HG03460 (cell line): ENCODE measurements around the gene MAPKAP1.
"Not testable (repeated sequence)": the region's sequence is repeated elsewhere in the genome, so short reads cannot be mapped to it uniquely, and the experiment has no call there.

Source experiments
- ATAC-seq: cut with Tn5 transposase; IDR thresholded peaks from one replicate; pipeline ENCODE4 v1.9.1; 2021; ENCODE audit not compliant: unreplicated experiment

Gene MAPKAP1

GRCh38 chr9:125732562-125732961, 25.6 kb upstream of the MAPKAP1 start:
- no peak for ATAC-seq

- ATAC-seq = no peak
Measured at GRCh38 chr9:125730168-125730567, 23.2 kb upstream of the MAPKAP1 start.

DNA sequence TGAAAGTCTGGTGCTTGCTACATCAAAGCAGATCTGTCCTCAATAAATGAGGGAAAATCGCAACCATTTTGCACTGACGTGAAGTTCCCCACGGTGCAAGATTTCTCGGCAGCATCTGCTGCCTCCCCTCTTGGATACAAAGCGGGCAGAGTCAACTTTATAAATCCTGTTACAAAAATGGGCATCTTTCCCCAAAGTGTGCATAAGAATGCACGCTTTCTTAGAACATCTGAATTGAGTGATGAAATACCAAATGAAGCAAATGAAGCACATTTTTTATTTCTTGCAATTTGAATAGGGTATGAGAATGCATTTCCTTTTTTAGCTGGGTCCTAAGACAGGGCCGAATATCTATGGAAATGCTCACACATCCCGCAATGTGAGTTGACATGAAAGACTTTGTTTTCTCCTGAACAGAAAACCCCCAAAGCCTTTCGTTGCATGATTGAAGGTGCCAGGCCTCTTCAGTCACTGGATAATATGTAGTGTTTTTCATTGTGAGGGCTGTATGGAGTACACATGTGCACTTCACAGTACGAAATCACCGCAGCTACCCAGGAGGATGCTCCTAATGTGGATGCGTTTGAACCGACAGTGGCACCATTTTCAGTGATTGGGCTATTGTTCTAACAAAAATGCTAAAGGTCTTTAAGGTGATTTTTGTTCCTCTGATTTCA, 19.6 kb upstream of the MAPKAP1 start:
- ATAC-seq = no peak

DNA sequence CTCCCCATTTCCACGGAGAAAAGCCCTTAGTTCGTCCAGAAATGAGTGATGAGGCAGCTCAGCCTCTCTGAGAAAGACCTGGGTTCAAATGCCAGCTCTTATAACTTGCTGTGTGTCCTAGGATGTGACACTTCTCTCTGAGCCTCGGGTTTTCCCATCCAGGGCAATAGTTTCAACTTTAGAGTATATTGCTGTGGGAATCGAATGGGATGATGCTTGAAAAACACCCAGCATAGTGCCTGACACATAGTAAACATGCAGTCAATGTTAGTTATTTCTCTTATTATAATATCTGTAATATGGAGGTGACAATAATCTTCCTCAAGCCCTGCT, 430 bp upstream of the MAPKAP1 start:
- ATAC-seq = peak; percentile 20

DNA sequence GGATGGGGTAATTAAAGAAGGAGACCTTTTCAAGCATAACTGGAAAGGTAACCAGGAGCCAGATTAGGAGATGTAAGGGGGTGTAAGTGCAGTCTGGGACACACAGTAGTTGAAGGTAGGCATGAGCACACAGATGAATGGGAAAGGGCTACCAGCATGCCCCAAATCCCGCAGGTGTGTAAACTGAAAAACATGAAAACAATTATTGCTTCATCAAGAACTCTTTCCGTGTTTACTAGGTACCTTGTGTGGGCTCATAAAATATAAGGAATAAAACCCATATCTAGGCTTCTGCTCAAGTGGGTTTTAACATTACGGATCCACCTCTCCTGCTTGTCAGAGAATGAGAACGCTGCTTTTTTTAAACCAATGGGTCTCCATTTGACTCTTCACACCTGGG, 1.1 kb downstream of the MAPKAP1 start:
- no peak for ATAC-seq

DNA sequence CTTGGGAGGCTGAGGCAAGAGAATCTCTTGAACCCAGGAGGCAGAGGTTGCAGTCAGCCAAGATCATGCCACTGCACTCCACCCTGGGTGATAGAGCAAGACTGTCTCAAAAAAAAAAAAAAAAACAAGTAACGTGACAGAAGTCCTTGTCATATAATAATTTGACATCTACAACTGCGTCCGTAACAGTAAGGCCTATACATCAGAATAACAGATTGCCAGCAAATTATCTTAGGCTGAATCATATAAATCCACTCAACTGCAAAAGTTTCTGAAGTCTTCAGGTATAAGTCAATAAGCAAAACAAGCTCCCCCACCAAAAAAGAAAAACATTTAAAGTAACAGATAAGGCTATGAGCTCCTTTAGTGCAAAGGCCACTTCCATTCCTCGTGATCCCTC, 3.3 kb downstream of the MAPKAP1 start:
- no peak for ATAC-seq

DNA sequence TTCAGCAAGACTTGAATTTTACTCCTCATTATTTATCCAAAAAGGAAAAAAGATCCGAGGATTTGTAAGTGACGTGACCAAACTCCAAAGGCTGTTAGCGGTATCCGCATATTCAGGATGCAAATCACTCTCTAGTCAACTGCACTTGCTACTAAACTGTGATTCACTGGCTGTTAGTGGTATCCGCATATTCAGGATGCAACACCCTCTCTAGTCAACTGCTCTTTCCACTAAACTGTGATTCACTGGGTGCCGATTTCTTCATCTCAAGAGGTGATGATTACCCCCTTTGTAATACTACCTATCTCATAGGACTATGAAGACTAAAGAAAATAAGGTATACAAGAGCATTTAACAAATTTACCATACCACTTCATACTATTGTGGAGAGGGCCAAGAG, 5.7 kb downstream of the MAPKAP1 start:
- ATAC-seq = no peak

DNA sequence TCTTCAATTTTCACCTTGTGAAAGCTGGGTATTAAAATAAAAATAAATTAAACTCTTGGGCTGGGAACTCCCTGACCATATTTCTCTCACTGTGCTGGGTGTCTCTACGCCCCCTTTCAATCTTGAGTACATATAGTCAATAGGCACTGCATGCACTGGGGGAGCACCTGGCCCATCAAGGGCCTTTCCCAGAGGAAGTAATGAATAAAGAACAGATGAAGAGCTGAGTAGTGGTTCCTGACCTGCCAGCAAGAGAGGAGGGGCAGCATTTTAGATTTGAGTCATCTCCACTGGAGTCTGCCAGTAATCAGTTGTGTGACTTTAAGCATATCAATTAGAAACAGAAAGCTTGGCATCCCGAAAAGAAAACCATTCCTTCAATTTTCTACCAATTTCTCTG, 6.2 kb downstream of the MAPKAP1 start:
- ATAC-seq = peak; percentile 90

- ATAC-seq = no peak
Measured at GRCh38 chr9:125699870-125700269, 7.1 kb downstream of the MAPKAP1 start.

- ATAC-seq = no peak
Measured at GRCh38 chr9:125696106-125696647, 10.8 kb downstream of the MAPKAP1 start.

DNA sequence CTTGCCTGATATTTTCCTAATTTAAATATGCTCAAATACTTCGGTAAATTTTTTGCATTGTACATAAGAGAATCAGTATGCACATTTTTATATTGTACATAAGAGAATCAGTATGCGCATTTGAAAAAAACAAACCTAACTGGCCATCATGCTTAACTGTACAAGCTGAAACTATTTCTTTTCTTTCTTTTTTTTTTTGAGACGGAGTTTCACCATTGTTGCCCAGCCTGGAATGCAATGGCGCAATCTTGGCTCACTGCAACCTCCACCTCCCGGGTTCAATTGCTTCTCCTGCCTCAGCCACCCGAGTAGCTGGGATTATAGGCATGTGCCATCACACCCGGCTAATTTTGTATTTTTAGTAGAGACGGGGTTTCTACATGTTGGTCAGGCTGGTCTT, 11.5 kb downstream of the MAPKAP1 start:
- not testable (repeated sequence) for ATAC-seq

DNA sequence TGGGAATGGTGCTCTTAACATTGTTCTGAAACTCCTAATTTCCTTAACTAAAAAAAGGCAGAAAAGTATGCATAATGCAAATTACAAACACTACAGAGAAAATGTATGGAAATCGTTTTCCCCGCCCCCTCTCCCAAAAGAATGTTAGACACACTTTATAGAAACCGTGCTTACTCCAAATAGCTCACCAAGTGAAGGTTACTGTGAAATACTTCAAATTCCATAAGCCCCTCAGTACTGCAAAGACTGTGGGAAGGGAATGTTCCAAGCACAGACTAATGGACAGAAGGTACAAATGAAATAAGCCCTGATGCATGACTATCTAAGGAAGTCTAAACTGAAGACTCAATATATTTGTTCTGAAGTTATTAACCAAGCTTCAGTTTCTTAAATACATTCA, 12.5 kb downstream of the MAPKAP1 start:
- no peak for ATAC-seq

- ATAC-seq = not testable (repeated sequence)
Measured at GRCh38 chr9:125693492-125693891, 13.5 kb downstream of the MAPKAP1 start.

GRCh38 chr9:125691869-125692268, 15.1 kb downstream of the MAPKAP1 start:
- no peak for ATAC-seq

GRCh38 chr9:125690679-125691078, 16.3 kb downstream of the MAPKAP1 start:
- ATAC-seq = no peak

- ATAC-seq = no peak
Measured at GRCh38 chr9:125687163-125687863, 19.7 kb downstream of the MAPKAP1 start.

DNA sequence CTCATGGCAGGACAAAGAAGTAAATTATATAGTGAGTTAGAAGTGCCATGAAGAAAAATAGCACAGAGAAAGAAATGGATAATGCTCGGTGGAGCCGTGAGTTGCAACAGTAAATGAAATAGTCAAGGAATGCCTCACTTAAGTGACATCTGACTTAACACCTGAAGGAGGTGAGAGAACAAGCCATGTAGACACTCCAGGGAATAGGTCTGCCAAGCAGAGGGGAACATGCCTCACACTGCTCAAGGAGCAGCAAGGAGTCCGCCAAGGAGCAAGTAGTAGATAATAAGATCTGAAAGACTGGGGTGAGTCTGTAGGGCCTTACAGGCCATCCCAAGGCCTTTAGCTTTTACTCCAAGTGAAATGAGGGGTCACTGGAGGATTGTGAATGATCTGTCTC, 21.8 kb downstream of the MAPKAP1 start:
- no peak for ATAC-seq

- no peak for ATAC-seq
Measured at GRCh38 chr9:125683486-125683885, 23.5 kb downstream of the MAPKAP1 start.

- ATAC-seq = no peak
Measured at GRCh38 chr9:125682340-125682739, 24.7 kb downstream of the MAPKAP1 start.

- ATAC-seq = no peak
Measured at GRCh38 chr9:125681657-125682056, 25.4 kb downstream of the MAPKAP1 start.

GRCh38 chr9:125681086-125681622, 25.9 kb downstream of the MAPKAP1 start:
- ATAC-seq = no peak

DNA sequence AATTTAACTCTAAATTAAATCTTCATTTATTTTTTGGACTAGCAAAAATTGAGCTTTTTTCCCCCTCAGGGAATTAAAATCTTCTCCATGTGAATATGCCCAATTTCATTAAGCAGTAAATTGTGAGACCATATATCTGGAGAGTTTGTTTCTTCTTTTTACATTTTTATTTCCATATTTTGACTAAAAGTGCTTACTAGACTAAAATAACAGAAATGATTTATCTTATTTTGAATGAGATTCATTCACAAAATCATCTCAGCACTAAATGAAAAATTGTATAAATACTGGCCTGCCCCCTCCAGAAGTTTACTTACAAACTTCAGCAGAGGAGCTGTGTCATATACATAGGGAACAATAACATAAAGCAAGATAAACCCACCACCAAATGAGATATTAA, 26.6 kb downstream of the MAPKAP1 start:
- ATAC-seq = no peak
